HepG2 (cell line): ENCODE results near the gene TBX3. TPM values are rescaled to one million over a fixed set of nuclear protein-coding genes. Genes with fewer than 3 reads are reported as not detected.
A peak's percentile ranks its signal among the peaks of the same experiment; 100 is the strongest.

Source experiments
- ATAC-seq: fragments of 200-7000 bp; cut with Tn5 transposase; 3 replicates; pipeline ENCODE4 v1.9.1; 2020; ENCODE audit warnings: mild to moderate bottlenecking, moderate library complexity
- BruUV-seq: library from RNA; stranded (reverse); fragments of 400-500 nt; replicated peaks from 2 replicates; lab custom pipeline; 2021; lab: Mats Ljungman, UMichigan
- CTCF ChIA-PET: fragments of 300-600 bp; formaldehyde crosslinking; extraction: SDS; loops from one replicate; lab custom pipeline; 2021; ENCODE audit warnings: low total read pairs, inconsistent platforms, low intra/inter-chr PET ratio; lab: Yijun Ruan, JAX
- POLR2A ChIA-PET: fragments of 350-600 bp; sonication (Branson Sonifier 250); formaldehyde crosslinking; loops from one replicate; lab custom pipeline; 2020; ENCODE audit warnings: antibody characterized with exemption, inconsistent platforms; lab: Yijun Ruan, JAX
- DNase-seq: peaks from one replicate; pipeline ENCODE4 v3.0.0-alpha.2; 2015; ENCODE audit warnings: low spot score
- FAIRE-seq: peaks from 3 replicates; lab custom pipeline; 2011; peaks lifted over from hg19 to GRCh38; lab: Jason Lieb, UNC
- H2AFZ ChIP-seq: one replicate; pipeline ENCODE4 v1.6.1; 2011; ENCODE audit warnings: low read length, inconsistent platforms
- H3K27ac ChIP-seq: fragments of 300-600 bp; 3 replicates; pipeline ENCODE4 v1.8.0; 2011; ENCODE audit warnings: mixed run types, mild to moderate bottlenecking, mixed read lengths, low read length, inconsistent platforms; ENCODE audit not compliant: insufficient read depth; ENCODE audit errors: extremely low read length
- H3K27me3 ChIP-seq, 2 experiments: fragments of 200-600 bp in 1 of 2; 2 replicates in 1 of 2; 3 replicates in 1 of 2; pipeline versions ENCODE4 v1.6.0 to v1.8.0; 2011; ENCODE audit warnings: low read length in 2 of 2, mild to moderate bottlenecking in 2 of 2, moderate library complexity in 2 of 2, inconsistent platforms in 1 of 2; ENCODE audit not compliant: insufficient read depth in 2 of 2, control insufficient read depth in 1 of 2
- H3K36me3 ChIP-seq, 2 experiments: fragments of 200-600 bp in 1 of 2; replicated peaks in 1 of 2; 2 replicates in 1 of 2; 3 replicates in 1 of 2; pipeline versions ENCODE4 v1.5.1 to v1.8.0; 2011; ENCODE audit warnings: low read length in 2 of 2, inconsistent platforms in 1 of 2; ENCODE audit not compliant: insufficient read depth in 2 of 2, control insufficient read depth in 1 of 2
- H3K4me1 ChIP-seq: 2 replicates; pipeline ENCODE4 v1.5.1; 2012; ENCODE audit warnings: low read length, inconsistent platforms; ENCODE audit not compliant: insufficient read depth
- H3K4me2 ChIP-seq: 2 replicates; pipeline ENCODE4 v1.6.0; 2011; ENCODE audit warnings: low read depth, low read length, inconsistent platforms
- H3K4me3 ChIP-seq, 3 experiments: fragments of 200-600 bp in 1 of 3; sonication (generic), shearing (Covaris generic) in 1 of 3; replicated peaks in 1 of 3; 2 replicates each; pipeline ENCODE4 v1.5.1; 2011 to 2016; ENCODE audit warnings: low read length in 3 of 3, inconsistent platforms in 2 of 3, low read depth in 2 of 3, mild to moderate bottlenecking in 2 of 3, control low read depth in 1 of 3, mixed read lengths in 1 of 3; ENCODE audit not compliant: insufficient read depth in 1 of 3
- H3K79me2 ChIP-seq: one replicate; pipeline ENCODE4 v1.6.1; 2011; ENCODE audit warnings: low read length, inconsistent platforms; ENCODE audit not compliant: insufficient read depth
- H3K9ac ChIP-seq: 2 replicates; pipeline ENCODE4 v1.6.0; 2011; ENCODE audit warnings: mild to moderate bottlenecking, low read depth, low read length, inconsistent platforms; ENCODE audit not compliant: insufficient read depth
- H3K9me3 ChIP-seq: 2 replicates; pipeline ENCODE4 v1.5.1; 2012; ENCODE audit warnings: mild to moderate bottlenecking, low read length
- H4K20me1 ChIP-seq: 2 replicates; pipeline ENCODE4 v1.6.0; 2011; ENCODE audit warnings: inconsistent platforms, mild to moderate bottlenecking, low read length, moderate library complexity; ENCODE audit not compliant: insufficient read depth
- ARID2 ChIP-seq: sonication (generic); formaldehyde crosslinking; IDR thresholded peaks from 2 replicates; pipeline ENCODE4 v1.8.1; 2022; ENCODE audit warnings: mild to moderate bottlenecking, missing genetic modification reagents, borderline replicate concordance
- DPF2 ChIP-seq: sonication (generic); formaldehyde crosslinking; IDR thresholded peaks from 2 replicates; pipeline ENCODE4 v1.4.0; 2020; ENCODE audit warnings: mild to moderate bottlenecking, low read depth, missing genetic modification reagents, borderline replicate concordance
- ETV5 ChIP-seq: IDR thresholded peaks from 2 replicates; pipeline ENCODE4 v1.6.1; 2018; ENCODE audit warnings: missing biosample characterization, missing genetic modification reagents, inconsistent platforms, borderline replicate concordance
- HDAC6 ChIP-seq: fragments of 200-600 bp; sonication (generic); IDR thresholded peaks from 2 replicates; pipeline ENCODE4 v1.7.0; 2017; ENCODE audit warnings: mild to moderate bottlenecking, antibody characterized with exemption, low read length, low read depth
- KLF15 ChIP-seq: sonication (generic); formaldehyde crosslinking; IDR thresholded peaks from 2 replicates; pipeline ENCODE4 v1.8.1; 2023; ENCODE audit warnings: borderline replicate concordance, mild to moderate bottlenecking, inconsistent platforms, missing genetic modification reagents, mixed read lengths
- MED8 ChIP-seq: sonication (generic); formaldehyde crosslinking; IDR thresholded peaks from 2 replicates; pipeline ENCODE4 v1.8.1; 2023; ENCODE audit warnings: mild to moderate bottlenecking, missing genetic modification reagents; ENCODE audit not compliant: insufficient replicate concordance
- NRL ChIP-seq: sonication (generic); formaldehyde crosslinking; IDR thresholded peaks from 2 replicates; pipeline ENCODE4 v1.5.0; 2020; ENCODE audit warnings: missing genetic modification reagents, mild to moderate bottlenecking, moderate library complexity, borderline replicate concordance
- PAF1 ChIP-seq: IDR thresholded peaks from 2 replicates; pipeline ENCODE4 v1.6.1; 2016; ENCODE audit warnings: missing genetic modification reagents, missing compliant biosample characterization
- PAX8 ChIP-seq: sonication (generic); formaldehyde crosslinking; IDR thresholded peaks from 2 replicates; pipeline ENCODE4 v1.8.0; 2022; ENCODE audit warnings: mild to moderate bottlenecking, missing genetic modification reagents, borderline replicate concordance
- RELA ChIP-seq: sonication (generic); formaldehyde crosslinking; IDR thresholded peaks from 2 replicates; pipeline ENCODE4 v1.4.0; 2020; ENCODE audit warnings: missing genetic modification reagents
- SIN3A ChIP-seq: IDR thresholded peaks from 2 replicates; pipeline ENCODE4 v1.6.1; 2011; ENCODE audit warnings: low read depth, mild to moderate bottlenecking, control low read depth, low read length, borderline replicate concordance
- ZFP82 ChIP-seq: sonication (generic); formaldehyde crosslinking; IDR thresholded peaks from 2 replicates; pipeline ENCODE4 v1.5.1; 2020; ENCODE audit warnings: mild to moderate bottlenecking, missing genetic modification reagents, borderline replicate concordance
- ZNF766 ChIP-seq: sonication (generic); formaldehyde crosslinking; IDR thresholded peaks from 2 replicates; pipeline ENCODE4 v1.5.0; 2020; ENCODE audit warnings: missing genetic modification reagents, borderline replicate concordance
- ZNF816 ChIP-seq: sonication (generic); formaldehyde crosslinking; IDR thresholded peaks from 2 replicates; pipeline ENCODE4 v1.8.0; 2022; ENCODE audit warnings: missing genetic modification reagents, mild to moderate bottlenecking, borderline replicate concordance
- WGBS: methylation state at CpG from one replicate; pipeline ENCODE4 v1.1.6; 2017; ENCODE audit warnings: low lambda C conversion rate; 5-methylcytosine and 5-hydroxymethylcytosine counted together
- in situ Hi-C: cut with HindIII; loops from 2 replicates; pipeline ENCODE4 v1.10.0; 2017; ENCODE audit warnings: low pct_unique_long_range_greater_than_20kb; ENCODE audit not compliant: extremely low pct_ligation_motif_present
- intact Hi-C: fragments of 100-400 bp; cut with micrococcal nuclease; formaldehyde crosslinking; loops from one replicate; pipeline ENCODE4 v1.10.0; 2022; ENCODE audit not compliant: unreplicated experiment
- polyA plus RNA-seq, 8 experiments: library from polyadenylated mRNA; depleted of rRNA in 3 of 8; stranded (reverse) in 7 of 8; unstranded in 1 of 8; fragments of >200 nt; fragmentation: Illumina TruSeq in 4 of 8; extraction: Trizol in 4 of 8; gene quantifications; 2 replicates each; pipeline versions ENCODE4 v1.2.1 to v1.2.3, GENCODE V29; 2011 to 2016; ENCODE audit warnings: low read depth in 4 of 8, missing spikeins in 1 of 8, mixed read lengths in 1 of 8; ENCODE audit not compliant: insufficient read depth in 1 of 8
- total RNA-seq, 5 experiments: library from RNA; depleted of rRNA; stranded (reverse); fragments of >200 nt; fragmentation: Illumina TruSeq; extraction: Trizol; gene quantifications; 2 replicates each; pipeline ENCODE4 v1.2.3, GENCODE V29; 2016; ENCODE audit warnings: low read depth in 1 of 5
- TF ChIP-seq, protein P1 (sequence below): sonication (generic); formaldehyde crosslinking; IDR thresholded peaks from 2 replicates; pipeline ENCODE4 v1.4.0; 2020; ENCODE audit warnings: missing genetic modification reagents, borderline replicate concordance

Gene TBX3
- total and polyA plus RNA-seq, 2 of the 13 experiments (the other 11 are each of a cell fraction or from before 2014, with no cell fraction given): 27.1 to 42.4 TPM

DNA sequence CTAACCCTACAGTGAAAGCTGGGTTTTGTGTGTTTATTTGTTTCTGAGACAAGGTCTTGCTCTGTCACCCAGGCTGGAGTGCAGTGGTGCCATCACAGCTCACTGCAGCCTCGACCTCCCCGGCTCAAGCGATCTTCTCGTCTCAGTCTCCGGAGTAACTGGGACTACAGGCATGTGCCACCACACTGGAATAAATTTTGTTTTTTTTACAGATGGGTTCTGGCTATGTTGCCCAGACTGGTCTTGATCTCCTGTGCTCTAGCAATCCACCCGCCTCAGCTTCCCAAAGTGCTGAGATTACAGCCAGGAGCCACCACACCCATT is 26.4 kb downstream of the TBX3 start:
- Histone ChIP-seq H4K20me1 (no peaks in the 10 kb centered on the region), H3K4me2 (peak overlapping the region; percentile 70), H2AFZ (no peak overlapping the region), H3K27ac (peak overlapping the region; percentile 97), H3K36me3 (no peaks in the 10 kb centered on the region), H3K9ac (peak overlapping the region; percentile 82), H3K79me2 (no peaks in the 10 kb centered on the region), H3K27me3 (no peaks in the 10 kb centered on the region), H3K4me3 (peak overlapping the region in 2 of 3 experiments; percentile 1 to 50; a peak in 3 of 6 replicates), H3K4me1 (peaks cover 72% of the 10 kb centered on the region), H3K9me3 (no peaks in the 10 kb centered on the region)
- in situ Hi-C loops: loop anchor here (25.0 kb wide), 2 partner anchors 805 to 1255 kb away; no protein-coding TSS in a partner anchor
- POLR2A ChIA-PET: interaction anchor here (1.0 to 3.0 kb wide), 9 partner anchors 10 to 1107 kb away, joined by 3 to 21 read pairs (median 7); partner anchors contain the start of gene TBX3
- no peak for DNase-seq
- FAIRE-seq: no peak
- BruUV-seq: no TSS peak
- ATAC-seq: no peak; the same call in 2 of the 3 replicates
- intact Hi-C loops: loop anchor here (5.0 kb wide), 1 partner anchor 765 kb away; no protein-coding TSS in a partner anchor
- 57% methylated on average over 6 of the region's 6 CpGs for WGBS
- CTCF ChIA-PET: no interaction called here
- no peak for TF ChIP-seq ZNF766 (CRISPR knock-in tag)
- TF ChIP-seq ZNF816 (CRISPR knock-in tag): peak; percentile 51; the same call in 1 of the 2 replicates
- peak; percentile 32 for TF ChIP-seq MED8 (CRISPR knock-in tag)
- TF ChIP-seq, protein P1, sequence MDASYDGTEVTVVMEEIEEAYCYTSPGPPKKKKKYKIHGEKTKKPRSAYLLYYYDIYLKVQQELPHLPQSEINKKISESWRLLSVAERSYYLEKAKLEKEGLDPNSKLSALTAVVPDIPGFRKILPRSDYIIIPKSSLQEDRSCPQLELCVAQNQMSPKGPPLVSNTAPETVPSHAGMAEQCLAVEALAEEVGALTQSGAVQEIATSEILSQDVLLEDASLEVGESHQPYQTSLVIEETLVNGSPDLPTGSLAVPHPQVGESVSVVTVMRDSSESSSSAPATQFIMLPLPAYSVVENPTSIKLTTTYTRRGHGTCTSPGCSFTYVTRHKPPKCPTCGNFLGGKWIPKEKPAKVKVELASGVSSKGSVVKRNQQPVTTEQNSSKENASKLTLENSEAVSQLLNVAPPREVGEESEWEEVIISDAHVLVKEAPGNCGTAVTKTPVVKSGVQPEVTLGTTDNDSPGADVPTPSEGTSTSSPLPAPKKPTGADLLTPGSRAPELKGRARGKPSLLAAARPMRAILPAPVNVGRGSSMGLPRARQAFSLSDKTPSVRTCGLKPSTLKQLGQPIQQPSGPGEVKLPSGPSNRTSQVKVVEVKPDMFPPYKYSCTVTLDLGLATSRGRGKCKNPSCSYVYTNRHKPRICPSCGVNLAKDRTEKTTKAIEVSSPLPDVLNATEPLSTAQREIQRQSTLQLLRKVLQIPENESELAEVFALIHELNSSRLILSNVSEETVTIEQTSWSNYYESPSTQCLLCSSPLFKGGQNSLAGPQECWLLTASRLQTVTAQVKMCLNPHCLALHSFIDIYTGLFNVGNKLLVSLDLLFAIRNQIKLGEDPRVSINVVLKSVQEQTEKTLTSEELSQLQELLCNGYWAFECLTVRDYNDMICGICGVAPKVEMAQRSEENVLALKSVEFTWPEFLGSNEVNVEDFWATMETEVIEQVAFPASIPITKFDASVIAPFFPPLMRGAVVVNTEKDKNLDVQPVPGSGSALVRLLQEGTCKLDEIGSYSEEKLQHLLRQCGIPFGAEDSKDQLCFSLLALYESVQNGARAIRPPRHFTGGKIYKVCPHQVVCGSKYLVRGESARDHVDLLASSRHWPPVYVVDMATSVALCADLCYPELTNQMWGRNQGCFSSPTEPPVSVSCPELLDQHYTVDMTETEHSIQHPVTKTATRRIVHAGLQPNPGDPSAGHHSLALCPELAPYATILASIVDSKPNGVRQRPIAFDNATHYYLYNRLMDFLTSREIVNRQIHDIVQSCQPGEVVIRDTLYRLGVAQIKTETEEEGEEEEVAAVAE (CRISPR knock-in tag): no peak
- TF ChIP-seq PAF1 (CRISPR knock-in tag): no peak
- no peak for TF ChIP-seq SIN3A
- TF ChIP-seq ETV5 (CRISPR knock-in tag): no peak
- TF ChIP-seq ZFP82 (CRISPR knock-in tag): no peak
- TF ChIP-seq HDAC6: no peak
- no peak for TF ChIP-seq ARID2 (CRISPR knock-in tag)
- TF ChIP-seq KLF15 (CRISPR knock-in tag): no peak
- TF ChIP-seq DPF2 (CRISPR knock-in tag): 0 out of 2 replicates have a peak, but pooled peaks have one; percentile 13
- 0 out of 2 replicates have a peak, but pooled peaks have one; percentile 37 for TF ChIP-seq RELA
- TF ChIP-seq PAX8 (CRISPR knock-in tag): no peak
- TF ChIP-seq NRL (CRISPR knock-in tag): no peak
